ENCODE measurements around the gene CCR6.

- TF ChIP-seq CTCF (IDR thresholded peaks at IDR 0.05 in 8 of 11, conservative IDR thresholded peaks at IDR 0.05 in 3 of 11) (peak in 3 of 11 experiments; percentile 7 to 31 (median 26)), POLR2AphosphoS5 (IDR thresholded peaks at IDR 0.05) (no peak)
These were observed 32.7 kb upstream of the CCR6 start for GRCh38 chr6:167090171-167090570.

Measured in spleen (tissue), 7 donors.